Activated CD8-positive, alpha-beta T cell treated with anti-CD3 and anti-CD28 coated beads, Interleukin-2, amount 10 ng/mL, durations not matched to agents 7 days and 5 days (primary cell): Measurements from ENCODE around the gene STRIP2. TPM values are rescaled to one million over a fixed set of nuclear protein-coding genes. Genes with fewer than 3 reads are reported as not detected.
"Not testable (repeated sequence)": the region's sequence is repeated elsewhere in the genome, so short reads cannot be mapped to it uniquely, and the experiment has no call there.

ENCODE experiments used
- ATAC-seq: fragments of 150-1000 bp; cut with Tn5 transposase; one replicate; pipeline ENCODE4 v1.10.0; 2021; ENCODE audit warnings: moderate library complexity
- CTCF ChIA-PET: fragments of 350-600 bp; sonication (Branson Sonifier 250); formaldehyde crosslinking; loops from one replicate; lab custom pipeline; 2021; ENCODE audit warnings: antibody characterized with exemption; lab: Charles Lee
- POLR2A ChIA-PET: fragments of 350-600 bp; sonication (Branson Sonifier 250); formaldehyde crosslinking; loops from one replicate; lab custom pipeline; 2021; ENCODE audit warnings: antibody characterized with exemption; lab: Charles Lee
- DNase-seq: peaks from one replicate; pipeline ENCODE4 v3.0.0-alpha.2; 2020
- H3K27ac Mint-ChIP-seq: one replicate; pipeline ENCODE4 v1.8.0; 2021; ENCODE audit warnings: mild to moderate bottlenecking, mixed read lengths
- H3K27me3 Mint-ChIP-seq: one replicate; pipeline ENCODE4 v1.8.0; 2021; ENCODE audit warnings: low read depth, mixed read lengths
- H3K36me3 Mint-ChIP-seq: one replicate; pipeline ENCODE4 v1.8.0; 2021; ENCODE audit warnings: low read depth, mixed read lengths
- H3K4me1 Mint-ChIP-seq: one replicate; pipeline ENCODE4 v1.8.0; 2021; ENCODE audit warnings: low read depth, mixed read lengths
- H3K4me3 Mint-ChIP-seq: one replicate; pipeline ENCODE4 v1.8.0; 2021; ENCODE audit warnings: mild to moderate bottlenecking, mixed read lengths
- H3K9me3 Mint-ChIP-seq: one replicate; pipeline ENCODE4 v1.8.0; 2022; ENCODE audit warnings: mixed read lengths; ENCODE audit not compliant: insufficient read depth
- total RNA-seq, 2 experiments: library from RNA; stranded (reverse); gene quantifications; one replicate each; pipeline ENCODE4 v1.2.3, GENCODE V29; 2021

STRIP2 gene
- total RNA-seq, 2 experiments from 2014 or later = 6.6 to 7.1 TPM

- H3K4me3 Mint-ChIP-seq = no peak overlapping the region
- H3K27me3 Mint-ChIP-seq = peaks cover 7% of the 10 kb centered on the region
- H3K27ac Mint-ChIP-seq = no peak overlapping the region
- ChIA-PET POLR2A (no interaction called here), CTCF (no interaction called here)
- H3K9me3 Mint-ChIP-seq = no peaks in the 10 kb centered on the region
- DNase-seq (no peak), ATAC-seq (no peak)
- H3K4me1 Mint-ChIP-seq = peaks cover 2% of the 10 kb centered on the region
- H3K36me3 Mint-ChIP-seq = no peaks in the 10 kb centered on the region
These were observed 88.7 kb downstream of the STRIP2 start for GRCh38 chr7:129522971-129523340.

GRCh38 chr7:129523924-129524323, 89.7 kb downstream of the STRIP2 start:
- Mint-ChIP-seq H3K27me3 (peaks cover 7% of the 10 kb centered on the region), H3K4me3 (no peak overlapping the region), H3K36me3 (no peaks in the 10 kb centered on the region), H3K27ac (no peak overlapping the region), H3K4me1 (peaks cover 2% of the 10 kb centered on the region), H3K9me3 (no peaks in the 10 kb centered on the region)
- ATAC-seq (no peak), DNase-seq (no peak)
- POLR2A ChIA-PET = no interaction called here
- CTCF ChIA-PET = no interaction called here

- ATAC-seq, H3K36me3 Mint-ChIP-seq, H3K27ac Mint-ChIP-seq, DNase-seq, POLR2A ChIA-PET, H3K4me1 Mint-ChIP-seq, H3K27me3 Mint-ChIP-seq, H3K4me3 Mint-ChIP-seq, H3K9me3 Mint-ChIP-seq, CTCF ChIA-PET: not testable (repeated sequence)
These were observed 90.2 kb downstream of the STRIP2 start for GRCh38 chr7:129524405-129524804.

GRCh38 chr7:129525225-129525862, 91.1 kb downstream of the STRIP2 start:
- Mint-ChIP-seq H3K27ac (no peak overlapping the region), H3K9me3 (no peaks in the 10 kb centered on the region), H3K4me3 (no peak overlapping the region), H3K4me1 (peaks cover 2% of the 10 kb centered on the region), H3K27me3 (peaks cover 2% of the 10 kb centered on the region), H3K36me3 (no peaks in the 10 kb centered on the region)
- POLR2A ChIA-PET = no interaction called here
- ATAC-seq = no peak
- DNase-seq = no peak
- CTCF ChIA-PET = no interaction called here

GRCh38 chr7:129529643-129530042, 95.4 kb downstream of the STRIP2 start:
- H3K9me3 Mint-ChIP-seq = no peaks in the 10 kb centered on the region

GRCh38 chr7:129530795-129531391, 96.7 kb downstream of the STRIP2 start:
- no peaks in the 10 kb centered on the region for H3K9me3 Mint-ChIP-seq
- H3K27ac Mint-ChIP-seq = no peak overlapping the region
- no peak overlapping the region for H3K4me3 Mint-ChIP-seq
- no peaks in the 10 kb centered on the region for H3K27me3 Mint-ChIP-seq
- ChIA-PET CTCF (no interaction called here), POLR2A (no interaction called here)
- peaks cover 4% of the 10 kb centered on the region for H3K4me1 Mint-ChIP-seq
- peak; percentile 57 for ATAC-seq
- no peak for DNase-seq
- H3K36me3 Mint-ChIP-seq = no peaks in the 10 kb centered on the region

More at GRCh38 chr7:129529643-129530042, 95.4 kb downstream of the STRIP2 start:
- H3K4me1 Mint-ChIP-seq = peaks cover 4% of the 10 kb centered on the region
- CTCF ChIA-PET = no interaction called here
- DNase-seq = no peak
- H3K27me3 Mint-ChIP-seq = no peaks in the 10 kb centered on the region
- H3K27ac Mint-ChIP-seq = no peak overlapping the region
- no peaks in the 10 kb centered on the region for H3K36me3 Mint-ChIP-seq
- POLR2A ChIA-PET = no interaction called here
- ATAC-seq = no peak
- H3K4me3 Mint-ChIP-seq = no peak overlapping the region

GRCh38 chr7:129531721-129532120, 97.5 kb downstream of the STRIP2 start:
- ATAC-seq (no peak), DNase-seq (no peak)
- H3K4me1 Mint-ChIP-seq = peaks cover 11% of the 10 kb centered on the region
- H3K4me3 Mint-ChIP-seq = no peak overlapping the region
- no peak overlapping the region for H3K27ac Mint-ChIP-seq
- no peaks in the 10 kb centered on the region for H3K9me3 Mint-ChIP-seq
- ChIA-PET POLR2A (no interaction called here), CTCF (no interaction called here)
- H3K27me3 Mint-ChIP-seq = no peaks in the 10 kb centered on the region
- no peaks in the 10 kb centered on the region for H3K36me3 Mint-ChIP-seq

- Mint-ChIP-seq H3K9me3 (no peaks in the 10 kb centered on the region), H3K27ac (no peak overlapping the region), H3K36me3 (no peaks in the 10 kb centered on the region), H3K27me3 (no peaks in the 10 kb centered on the region), H3K4me1 (peaks cover 11% of the 10 kb centered on the region), H3K4me3 (no peak overlapping the region)
- ATAC-seq (no peak), DNase-seq (no peak)
- ChIA-PET POLR2A (no interaction called here), CTCF (no interaction called here)
These were observed 98.1 kb downstream of the STRIP2 start for GRCh38 chr7:129532375-129532774.

GRCh38 chr7:129534558-129535274, 100.5 kb downstream of the STRIP2 start:
- H3K9me3 Mint-ChIP-seq, DNase-seq, POLR2A ChIA-PET, H3K27me3 Mint-ChIP-seq, ATAC-seq, H3K36me3 Mint-ChIP-seq, H3K27ac Mint-ChIP-seq, H3K4me3 Mint-ChIP-seq: not testable (repeated sequence)
- CTCF ChIA-PET = interaction anchor here (0.9 kb wide), 1 partner anchor 73 kb away, joined by 3 read pairs; no protein-coding TSS in a partner anchor
- peaks cover 11% of the 10 kb centered on the region for H3K4me1 Mint-ChIP-seq

- CTCF ChIA-PET = no interaction called here
- Mint-ChIP-seq H3K9me3 (no peaks in the 10 kb centered on the region), H3K36me3 (no peaks in the 10 kb centered on the region), H3K4me1 (peaks cover 9% of the 10 kb centered on the region), H3K27me3 (no peaks in the 10 kb centered on the region), H3K27ac (peak overlapping the region; percentile 54), H3K4me3 (peak overlapping the region; percentile 18)
- ATAC-seq = peak; percentile 68
- POLR2A ChIA-PET = interaction anchor here (0.6 kb wide), 2 partner anchors 102 to 305 kb away, joined by 3 read pairs; no protein-coding TSS in a partner anchor
- peak; percentile 27 for DNase-seq
These were observed 101.7 kb downstream of the STRIP2 start for GRCh38 chr7:129535896-129536295.

- ChIA-PET CTCF (no interaction called here), POLR2A (interaction anchor here (0.6 kb wide), 1 partner anchor 305 kb away, joined by 3 read pairs; no protein-coding TSS in a partner anchor)
- Mint-ChIP-seq H3K4me3 (peak overlapping the region; percentile 18), H3K27ac (peak overlapping the region; percentile 54), H3K27me3 (no peaks in the 10 kb centered on the region), H3K36me3 (no peaks in the 10 kb centered on the region), H3K4me1 (peaks cover 9% of the 10 kb centered on the region), H3K9me3 (no peaks in the 10 kb centered on the region)
- ATAC-seq (peak; percentile 48), DNase-seq (no peak)
These were observed 102.1 kb downstream of the STRIP2 start for GRCh38 chr7:129536323-129536722.
